ENCODE results near the gene TRIM52. TPM values are rescaled to one million over a fixed set of nuclear protein-coding genes. Genes with fewer than 3 reads are reported as not detected.
"Not testable (repeated sequence)": the region's sequence is repeated elsewhere in the genome, so short reads cannot be mapped to it uniquely, and the experiment has no call there.

Gene TRIM52
- total RNA-seq, 3 donors from 2014 or later: 11.6 to 18.8 (median 15.8) TPM

- Histone ChIP-seq H3K4me1 (ENCODE audit: low read depth) (no peaks in the 10 kb centered on the region), H3K9me3 (no peaks in the 10 kb centered on the region), H3K36me3 (ENCODE audit: low read depth) (no peaks in the 10 kb centered on the region), H3K4me3 (no peak overlapping the region)
- no peak for TF ChIP-seq CTCF (IDR thresholded peaks at IDR 0.05)
- ATAC-seq (no peak), DNase-seq (no peak)
- intact Hi-C loops (cut with DNase I, micrococcal nuclease): no loop called here
These were observed 21.0 kb upstream of the TRIM52 start for GRCh38 chr5:181281984-181282316.

- DNase-seq (no peak), ATAC-seq (no peak)
- TF ChIP-seq CTCF (IDR thresholded peaks at IDR 0.05): no peak
- Histone ChIP-seq H3K4me3 (no peak overlapping the region), H3K4me1 (ENCODE audit: low read depth) (no peaks in the 10 kb centered on the region), H3K9me3 (no peaks in the 10 kb centered on the region), H3K36me3 (ENCODE audit: low read depth) (no peaks in the 10 kb centered on the region)
- intact Hi-C loops (cut with DNase I, micrococcal nuclease): no loop called here
These were observed 20.4 kb upstream of the TRIM52 start for GRCh38 chr5:181281077-181281983.

GRCh38 chr5:181280251-181280762, 19.4 kb upstream of the TRIM52 start:
- TF ChIP-seq CTCF (IDR thresholded peaks at IDR 0.05): no peak
- no peak for ATAC-seq
- intact Hi-C loops (cut with DNase I, micrococcal nuclease): no loop called here
- DNase-seq: no peak
- no peaks in the 10 kb centered on the region for H3K36me3 ChIP-seq (ENCODE audit: low read depth)
- H3K9me3 ChIP-seq: peaks cover 2% of the 10 kb centered on the region
- no peak overlapping the region for H3K4me3 ChIP-seq
- H3K4me1 ChIP-seq (ENCODE audit: low read depth): no peaks in the 10 kb centered on the region

GRCh38 chr5:181273433-181273744, 12.4 kb upstream of the TRIM52 start:
- DNase-seq: peak in 1 of 3 donors; percentile 19

GRCh38 chr5:181271081-181271480, 10.1 kb upstream of the TRIM52 start:
- DNase-seq (no peak), ATAC-seq (no peak)
- Histone ChIP-seq H3K4me1 (ENCODE audit: low read depth) (no peaks in the 10 kb centered on the region), H3K36me3 (ENCODE audit: low read depth) (no peaks in the 10 kb centered on the region), H3K9me3 (peaks cover under 1% of the 10 kb centered on the region), H3K4me3 (no peak overlapping the region)
- intact Hi-C loops (cut with DNase I, micrococcal nuclease): no loop called here
- TF ChIP-seq CTCF (IDR thresholded peaks at IDR 0.05): no peak

More at GRCh38 chr5:181273433-181273744, 12.4 kb upstream of the TRIM52 start:
- H3K4me1 ChIP-seq (ENCODE audit: low read depth); H3K9me3 ChIP-seq; H3K36me3 ChIP-seq (ENCODE audit: low read depth); intact Hi-C loops (cut with DNase I, micrococcal nuclease); H3K4me3 ChIP-seq: not testable (repeated sequence)
- ATAC-seq: peak; percentile 53

GRCh38 chr5:181267907-181268306, 7.0 kb upstream of the TRIM52 start:
- H3K4me1 ChIP-seq (ENCODE audit: low read depth); intact Hi-C loops (cut with DNase I, micrococcal nuclease); DNase-seq: not testable (repeated sequence)

GRCh38 chr5:181267291-181267904, 6.5 kb upstream of the TRIM52 start:
- DNase-seq; H3K9me3 ChIP-seq; H3K4me1 ChIP-seq (ENCODE audit: low read depth); H3K36me3 ChIP-seq (ENCODE audit: low read depth); H3K4me3 ChIP-seq; ATAC-seq; intact Hi-C loops (cut with DNase I, micrococcal nuclease): not testable (repeated sequence)

More at GRCh38 chr5:181267907-181268306, 7.0 kb upstream of the TRIM52 start:
- not testable (repeated sequence) for H3K9me3 ChIP-seq; H3K36me3 ChIP-seq (ENCODE audit: low read depth); H3K4me3 ChIP-seq; ATAC-seq
